GM21423 (cell line): ENCODE measurements around the gene SNX14.

Source experiments
- ATAC-seq: cut with Tn5 transposase; IDR thresholded peaks from one replicate; pipeline ENCODE4 v1.9.1; 2021; ENCODE audit warnings: mild to moderate bottlenecking, moderate library complexity; ENCODE audit not compliant: unreplicated experiment

SNX14 gene

GRCh38 chr6:85468326-85468725 is 125.3 kb downstream of the SNX14 start:
- no peak for ATAC-seq

- peak; percentile 40 for ATAC-seq
Measured at GRCh38 chr6:85465762-85466161, 127.9 kb downstream of the SNX14 start.

GRCh38 chr6:85464722-85465150 is 128.9 kb downstream of the SNX14 start:
- ATAC-seq, result no peak

- ATAC-seq, result no peak
Measured at GRCh38 chr6:85464260-85464644, 129.4 kb downstream of the SNX14 start.

- ATAC-seq, result no peak
Measured at GRCh38 chr6:85463621-85464259, 129.9 kb downstream of the SNX14 start.

- ATAC-seq, result no peak
Measured at GRCh38 chr6:85462673-85463072, 131.0 kb downstream of the SNX14 start.

- peak; percentile 1 for ATAC-seq
Measured at GRCh38 chr6:85461798-85462170, 131.9 kb downstream of the SNX14 start.

GRCh38 chr6:85460921-85461797 is 132.5 kb downstream of the SNX14 start:
- peak; percentile 75 for ATAC-seq

GRCh38 chr6:85460154-85460920 is 133.3 kb downstream of the SNX14 start:
- peak; percentile 30 for ATAC-seq

GRCh38 chr6:85459224-85459901 is 134.3 kb downstream of the SNX14 start:
- no peak for ATAC-seq

GRCh38 chr6:85458782-85459181 is 134.9 kb downstream of the SNX14 start:
- ATAC-seq, result no peak

- no peak for ATAC-seq
Measured at GRCh38 chr6:85458184-85458583, 135.5 kb downstream of the SNX14 start.

- no peak for ATAC-seq
Measured at GRCh38 chr6:85456782-85457181, 136.9 kb downstream of the SNX14 start.
